ENCODE measurements around the gene RAB26. TPM values are rescaled to one million over a fixed set of nuclear protein-coding genes. Genes with fewer than 3 reads are reported as not detected.
"Not testable (repeated sequence)": the region's sequence is repeated elsewhere in the genome, so short reads cannot be mapped to it uniquely, and the experiment has no call there.

The RAB26 gene
- total RNA-seq, 2 experiments from 2014 or later: 0.26 to 0.31 TPM

- no peak for DNase-seq
- CTCF ChIA-PET: interaction anchor here (0.6 to 2.7 kb wide), 3 partner anchors 19 to 31 kb away, joined by 3 to 11 read pairs (median 3); no protein-coding TSS in a partner anchor
- H3K9me3 Mint-ChIP-seq (ENCODE audit: insufficient read depth): no peaks in the 10 kb centered on the region
- H3K4me3 Mint-ChIP-seq: no peak overlapping the region
- H3K36me3 Mint-ChIP-seq (ENCODE audit: low read depth): no peaks in the 10 kb centered on the region
- ATAC-seq: no peak
- POLR2A ChIA-PET: interaction anchor here (0.7 to 1.1 kb wide), 2 partner anchors 33 to 130 kb away, joined by 3 read pairs; partner anchors contain the start of genes ECI1 and TRAF7
- no peaks in the 10 kb centered on the region for H3K27me3 Mint-ChIP-seq (ENCODE audit: low read depth)
- H3K27ac Mint-ChIP-seq: no peak overlapping the region
- H3K4me1 Mint-ChIP-seq (ENCODE audit: low read depth): no peaks in the 10 kb centered on the region
Measured at GRCh38 chr16:2121853-2122252, 26.6 kb upstream of the RAB26 start.

GRCh38 chr16:2122429-2122828 is 26.0 kb upstream of the RAB26 start:
- no peak for DNase-seq
- H3K9me3 Mint-ChIP-seq (ENCODE audit: insufficient read depth): no peaks in the 10 kb centered on the region
- H3K36me3 Mint-ChIP-seq (ENCODE audit: low read depth): no peaks in the 10 kb centered on the region
- no peak overlapping the region for H3K4me3 Mint-ChIP-seq
- ATAC-seq: no peak
- no peaks in the 10 kb centered on the region for H3K27me3 Mint-ChIP-seq (ENCODE audit: low read depth)
- ChIA-PET CTCF (interaction anchor here (2.7 kb wide), 1 partner anchor 18 kb away, joined by 11 read pairs; no protein-coding TSS in a partner anchor), POLR2A (interaction anchor here (1.1 kb wide), 1 partner anchor 33 kb away, joined by 3 read pairs; the partner anchor contains the start of gene TRAF7)
- H3K4me1 Mint-ChIP-seq (ENCODE audit: low read depth): no peaks in the 10 kb centered on the region
- no peak overlapping the region for H3K27ac Mint-ChIP-seq

- H3K36me3 Mint-ChIP-seq (ENCODE audit: low read depth); H3K9me3 Mint-ChIP-seq (ENCODE audit: insufficient read depth); H3K4me1 Mint-ChIP-seq (ENCODE audit: low read depth); H3K27me3 Mint-ChIP-seq (ENCODE audit: low read depth); H3K4me3 Mint-ChIP-seq; ATAC-seq; DNase-seq; POLR2A ChIA-PET; CTCF ChIA-PET; H3K27ac Mint-ChIP-seq: not testable (repeated sequence)
Measured at GRCh38 chr16:2122934-2123683, 25.3 kb upstream of the RAB26 start.

- DNase-seq; H3K4me1 Mint-ChIP-seq (ENCODE audit: low read depth); ATAC-seq; H3K9me3 Mint-ChIP-seq (ENCODE audit: insufficient read depth); H3K4me3 Mint-ChIP-seq; H3K27me3 Mint-ChIP-seq (ENCODE audit: low read depth); H3K27ac Mint-ChIP-seq; H3K36me3 Mint-ChIP-seq (ENCODE audit: low read depth); POLR2A ChIA-PET; CTCF ChIA-PET: not testable (repeated sequence)
Measured at GRCh38 chr16:2123706-2124376, 24.6 kb upstream of the RAB26 start.

GRCh38 chr16:2124377-2124693 is 24.1 kb upstream of the RAB26 start:
- DNase-seq; CTCF ChIA-PET; POLR2A ChIA-PET; H3K27ac Mint-ChIP-seq; H3K4me1 Mint-ChIP-seq (ENCODE audit: low read depth); H3K27me3 Mint-ChIP-seq (ENCODE audit: low read depth); ATAC-seq; H3K9me3 Mint-ChIP-seq (ENCODE audit: insufficient read depth); H3K4me3 Mint-ChIP-seq; H3K36me3 Mint-ChIP-seq (ENCODE audit: low read depth): not testable (repeated sequence)

- H3K36me3 Mint-ChIP-seq (ENCODE audit: low read depth); H3K27ac Mint-ChIP-seq; ATAC-seq; H3K4me3 Mint-ChIP-seq; H3K4me1 Mint-ChIP-seq (ENCODE audit: low read depth); H3K9me3 Mint-ChIP-seq (ENCODE audit: insufficient read depth); POLR2A ChIA-PET; H3K27me3 Mint-ChIP-seq (ENCODE audit: low read depth); CTCF ChIA-PET; DNase-seq: not testable (repeated sequence)
Measured at GRCh38 chr16:2124694-2125444, 23.6 kb upstream of the RAB26 start.

- H3K27me3 Mint-ChIP-seq (ENCODE audit: low read depth); H3K27ac Mint-ChIP-seq; H3K9me3 Mint-ChIP-seq (ENCODE audit: insufficient read depth); ATAC-seq; DNase-seq; H3K36me3 Mint-ChIP-seq (ENCODE audit: low read depth); POLR2A ChIA-PET; H3K4me3 Mint-ChIP-seq; H3K4me1 Mint-ChIP-seq (ENCODE audit: low read depth); CTCF ChIA-PET: not testable (repeated sequence)
Measured at GRCh38 chr16:2125609-2126008, 22.8 kb upstream of the RAB26 start.

- DNase-seq; H3K27me3 Mint-ChIP-seq (ENCODE audit: low read depth); ATAC-seq; H3K27ac Mint-ChIP-seq; H3K4me1 Mint-ChIP-seq (ENCODE audit: low read depth); POLR2A ChIA-PET; H3K36me3 Mint-ChIP-seq (ENCODE audit: low read depth); H3K9me3 Mint-ChIP-seq (ENCODE audit: insufficient read depth); H3K4me3 Mint-ChIP-seq: not testable (repeated sequence)
- CTCF ChIA-PET: interaction anchor here (1.0 kb wide), 1 partner anchor 14 kb away, joined by 3 read pairs; no protein-coding TSS in a partner anchor
Measured at GRCh38 chr16:2126161-2126743, 22.2 kb upstream of the RAB26 start.

- not testable (repeated sequence) for H3K36me3 Mint-ChIP-seq (ENCODE audit: low read depth)
Measured at GRCh38 chr16:2126928-2127556, 21.4 kb upstream of the RAB26 start.

GRCh38 chr16:2127630-2128280 is 20.7 kb upstream of the RAB26 start:
- H3K4me3 Mint-ChIP-seq; H3K4me1 Mint-ChIP-seq (ENCODE audit: low read depth); H3K36me3 Mint-ChIP-seq (ENCODE audit: low read depth); H3K27me3 Mint-ChIP-seq (ENCODE audit: low read depth); H3K27ac Mint-ChIP-seq; H3K9me3 Mint-ChIP-seq (ENCODE audit: insufficient read depth); POLR2A ChIA-PET; CTCF ChIA-PET; DNase-seq: not testable (repeated sequence)
- ATAC-seq: peak; percentile 19

More at GRCh38 chr16:2126928-2127556, 21.4 kb upstream of the RAB26 start:
- H3K27me3 Mint-ChIP-seq (ENCODE audit: low read depth); ATAC-seq; H3K27ac Mint-ChIP-seq; H3K4me3 Mint-ChIP-seq; DNase-seq; H3K9me3 Mint-ChIP-seq (ENCODE audit: insufficient read depth); POLR2A ChIA-PET; H3K4me1 Mint-ChIP-seq (ENCODE audit: low read depth): not testable (repeated sequence)
- CTCF ChIA-PET: interaction anchor here (1.0 kb wide), 1 partner anchor 14 kb away, joined by 3 read pairs; no protein-coding TSS in a partner anchor

- H3K27ac Mint-ChIP-seq; H3K27me3 Mint-ChIP-seq (ENCODE audit: low read depth); H3K36me3 Mint-ChIP-seq (ENCODE audit: low read depth); POLR2A ChIA-PET; H3K9me3 Mint-ChIP-seq (ENCODE audit: insufficient read depth); ATAC-seq; DNase-seq; CTCF ChIA-PET; H3K4me1 Mint-ChIP-seq (ENCODE audit: low read depth); H3K4me3 Mint-ChIP-seq: not testable (repeated sequence)
Measured at GRCh38 chr16:2129251-2129650, 19.2 kb upstream of the RAB26 start.

Measured in activated CD8-positive, alpha-beta T cell treated with anti-CD3 and anti-CD28 coated beads, Interleukin-2, amount 10 ng/mL, durations not matched to agents 7 days and 5 days (primary cell).